ENCODE measurements around the gene SFXN5. TPM values are rescaled to one million over a fixed set of nuclear protein-coding genes. Genes with fewer than 3 reads are reported as not detected.

The SFXN5 gene
- polyA plus RNA-seq, 1 donor (not counting 4 experiments of a cell fraction or from before 2014, with no cell fraction given), result 6.3 TPM

DNA sequence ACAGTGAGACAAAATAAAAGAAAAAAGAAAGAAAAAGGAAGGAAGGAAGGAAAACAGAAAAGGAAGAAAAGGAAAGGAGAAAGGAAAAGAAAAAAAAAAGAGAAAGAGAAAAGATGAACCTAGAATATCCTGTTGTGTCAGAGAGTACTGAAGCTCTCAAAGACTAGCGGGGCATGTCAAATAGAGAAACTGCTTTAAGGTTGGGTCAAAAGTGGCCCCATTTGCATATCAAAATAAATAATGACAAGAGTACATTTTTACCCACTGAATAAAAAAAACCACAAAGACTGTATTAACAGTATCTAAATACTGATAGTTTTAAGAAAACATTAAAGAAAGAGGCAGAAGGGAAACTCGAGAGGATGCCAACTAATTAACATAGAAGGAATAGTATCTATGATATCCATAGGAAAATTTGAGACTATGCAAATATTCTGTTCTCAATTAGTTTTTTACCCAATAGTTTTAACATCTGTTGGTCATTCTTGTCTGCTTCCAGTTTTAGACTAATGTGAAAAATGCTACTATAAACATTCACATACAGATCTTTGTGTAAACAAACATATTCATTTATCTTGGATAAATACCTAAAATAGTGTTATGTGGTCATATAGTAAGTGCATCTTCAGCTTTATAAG, 53.2 kb downstream of the SFXN5 start:
- no peaks in the 10 kb centered on the region for H4K20me1 ChIP-seq (ENCODE audit: control insufficient read depth, extremely low read depth, insufficient read depth, low read length)
- DNase-seq (ENCODE audit: low read depth, low spot score), result no peak
- dilution Hi-C loops (cut with MboI; ENCODE audit: extremely low pct_ligation_motif_present, low sequenced_read_pairs), result no loop called here
- H3K4me2 ChIP-seq (ENCODE audit: control insufficient read depth, extremely low read depth, insufficient read depth, low read depth, low read length), result no peak overlapping the region
- no peak overlapping the region for H3K4me3 ChIP-seq (ENCODE audit: control insufficient read depth in 2 of 3, extremely low read depth in 1 of 3, insufficient read depth in 2 of 3, low read depth in 1 of 3, low read length in 3 of 3)
- H2AFZ ChIP-seq (ENCODE audit: control insufficient read depth, low read length), result no peak overlapping the region
- H3K36me3 ChIP-seq (ENCODE audit: control insufficient read depth in 2 of 2, extremely low read depth in 1 of 2, insufficient read depth in 2 of 2, low read length in 2 of 2), result peaks cover 0 to 7% of the 10 kb centered on the region in 2 experiments
- TF ChIP-seq EZH2 (IDR thresholded peaks at IDR 0.05; ENCODE audit: low read length), result no peak
- TF ChIP-seq, protein P1, sequence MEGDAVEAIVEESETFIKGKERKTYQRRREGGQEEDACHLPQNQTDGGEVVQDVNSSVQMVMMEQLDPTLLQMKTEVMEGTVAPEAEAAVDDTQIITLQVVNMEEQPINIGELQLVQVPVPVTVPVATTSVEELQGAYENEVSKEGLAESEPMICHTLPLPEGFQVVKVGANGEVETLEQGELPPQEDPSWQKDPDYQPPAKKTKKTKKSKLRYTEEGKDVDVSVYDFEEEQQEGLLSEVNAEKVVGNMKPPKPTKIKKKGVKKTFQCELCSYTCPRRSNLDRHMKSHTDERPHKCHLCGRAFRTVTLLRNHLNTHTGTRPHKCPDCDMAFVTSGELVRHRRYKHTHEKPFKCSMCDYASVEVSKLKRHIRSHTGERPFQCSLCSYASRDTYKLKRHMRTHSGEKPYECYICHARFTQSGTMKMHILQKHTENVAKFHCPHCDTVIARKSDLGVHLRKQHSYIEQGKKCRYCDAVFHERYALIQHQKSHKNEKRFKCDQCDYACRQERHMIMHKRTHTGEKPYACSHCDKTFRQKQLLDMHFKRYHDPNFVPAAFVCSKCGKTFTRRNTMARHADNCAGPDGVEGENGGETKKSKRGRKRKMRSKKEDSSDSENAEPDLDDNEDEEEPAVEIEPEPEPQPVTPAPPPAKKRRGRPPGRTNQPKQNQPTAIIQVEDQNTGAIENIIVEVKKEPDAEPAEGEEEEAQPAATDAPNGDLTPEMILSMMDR (optimal IDR thresholded peaks at IDR 0.05 in 1 of 3, IDR thresholded peaks at IDR 0.05 in 1 of 3, conservative IDR thresholded peaks at IDR 0.05 in 1 of 3; ENCODE audit: extremely low read depth in 1 of 3, insufficient read depth in 2 of 3, low read length in 3 of 3), result no peak
- H3K27ac ChIP-seq (ENCODE audit: control insufficient read depth, insufficient read depth, low read length), result no peak overlapping the region
- H3K9ac ChIP-seq (ENCODE audit: control insufficient read depth, extremely low read depth, insufficient read depth, low read length), result no peak overlapping the region
- no peaks in the 10 kb centered on the region for H3K9me3 ChIP-seq (ENCODE audit: control insufficient read depth, low read depth, low read length)
- no peaks in the 10 kb centered on the region for H3K27me3 ChIP-seq (ENCODE audit: control insufficient read depth, extremely low read depth, insufficient read depth, low read length)
- no peak for FAIRE-seq
- H3K4me1 ChIP-seq (ENCODE audit: control insufficient read depth, extremely low read depth, insufficient read depth, low read length), result no peaks in the 10 kb centered on the region
- no peaks in the 10 kb centered on the region for H3K9me1 ChIP-seq (ENCODE audit: control insufficient read depth, extremely low read depth, insufficient read depth, low read length)
- H3K79me2 ChIP-seq (ENCODE audit: control insufficient read depth, insufficient read depth, low read length), result no peaks in the 10 kb centered on the region

DNA sequence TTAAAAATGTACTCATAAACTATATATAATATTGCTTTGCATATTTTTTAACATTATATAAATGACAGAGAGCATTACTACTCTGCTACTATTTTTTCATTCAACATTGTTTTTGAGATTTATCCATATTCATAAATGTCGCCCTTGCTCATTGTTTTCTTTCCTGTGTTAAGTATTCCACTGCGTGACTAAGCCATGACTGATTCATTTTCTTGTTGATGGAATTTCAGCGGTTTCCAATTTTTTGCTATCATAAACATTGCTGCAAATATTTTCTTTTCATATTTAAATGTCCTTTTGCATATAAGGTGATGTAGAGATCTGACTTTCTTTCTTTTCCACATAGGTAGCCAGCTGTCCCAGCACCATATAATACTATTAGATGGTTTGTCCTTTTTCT, 57.6 kb downstream of the SFXN5 start:
- H3K36me3 ChIP-seq (ENCODE audit: control insufficient read depth in 2 of 2, extremely low read depth in 1 of 2, insufficient read depth in 2 of 2, low read length in 2 of 2), result no peaks in the 10 kb centered on the region
- no peaks in the 10 kb centered on the region for H3K79me2 ChIP-seq (ENCODE audit: control insufficient read depth, insufficient read depth, low read length)
- no peak overlapping the region for H3K27ac ChIP-seq (ENCODE audit: control insufficient read depth, insufficient read depth, low read length)
- H3K4me3 ChIP-seq (ENCODE audit: control insufficient read depth in 2 of 3, extremely low read depth in 1 of 3, insufficient read depth in 2 of 3, low read depth in 1 of 3, low read length in 3 of 3), result no peak overlapping the region
- no peak overlapping the region for H2AFZ ChIP-seq (ENCODE audit: control insufficient read depth, low read length)
- DNase-seq (ENCODE audit: low read depth, low spot score), result no peak
- no peaks in the 10 kb centered on the region for H3K27me3 ChIP-seq (ENCODE audit: control insufficient read depth, extremely low read depth, insufficient read depth, low read length)
- H3K9ac ChIP-seq (ENCODE audit: control insufficient read depth, extremely low read depth, insufficient read depth, low read length), result no peak overlapping the region
- TF ChIP-seq EZH2 (IDR thresholded peaks at IDR 0.05; ENCODE audit: low read length), result no peak
- TF ChIP-seq, protein P1 (optimal IDR thresholded peaks at IDR 0.05 in 1 of 3, IDR thresholded peaks at IDR 0.05 in 1 of 3, conservative IDR thresholded peaks at IDR 0.05 in 1 of 3; ENCODE audit: extremely low read depth in 1 of 3, insufficient read depth in 2 of 3, low read length in 3 of 3), result no peak
- H3K4me2 ChIP-seq (ENCODE audit: control insufficient read depth, extremely low read depth, insufficient read depth, low read depth, low read length), result no peak overlapping the region
- H3K9me1 ChIP-seq (ENCODE audit: control insufficient read depth, extremely low read depth, insufficient read depth, low read length), result no peaks in the 10 kb centered on the region
- H3K9me3 ChIP-seq (ENCODE audit: control insufficient read depth, low read depth, low read length), result no peaks in the 10 kb centered on the region
- H4K20me1 ChIP-seq (ENCODE audit: control insufficient read depth, extremely low read depth, insufficient read depth, low read length), result no peaks in the 10 kb centered on the region
- dilution Hi-C loops (cut with MboI; ENCODE audit: extremely low pct_ligation_motif_present, low sequenced_read_pairs), result no loop called here
- H3K4me1 ChIP-seq (ENCODE audit: control insufficient read depth, extremely low read depth, insufficient read depth, low read length), result no peaks in the 10 kb centered on the region
- FAIRE-seq, result no peak
